Thymus (tissue), 11 donors: ENCODE data around the gene CCL3. TPM values are rescaled to one million over a fixed set of nuclear protein-coding genes. Genes with fewer than 3 reads are reported as not detected.
"Not testable (repeated sequence)": the region's sequence is repeated elsewhere in the genome, so short reads cannot be mapped to it uniquely, and the experiment has no call there.

Experiments used
- DNase-seq, 9 donors: peaks; one replicate each; pipeline ENCODE4 v3.0.0-alpha.2; 2013; ENCODE audit warnings: low spot score in 9 of 9, low read depth in 6 of 9, missing footprints in 1 of 9
- H3K27ac ChIP-seq, 2 donors: one replicate each; pipeline ENCODE4 v1.5.1; 2013; ENCODE audit warnings: control low read depth in 1 of 2, low read depth in 1 of 2, low read length in 1 of 2, mild to moderate bottlenecking in 1 of 2, moderate library complexity in 1 of 2
- H3K27me3 ChIP-seq, 2 donors: one replicate each; pipeline ENCODE4 v1.5.1; 2013; ENCODE audit warnings: low read length in 1 of 2; ENCODE audit not compliant: control insufficient read depth in 2 of 2, insufficient read depth in 1 of 2
- H3K36me3 ChIP-seq, 2 donors: one replicate each; pipeline ENCODE4 v1.5.1; 2013; ENCODE audit warnings: low read length in 1 of 2, mild to moderate bottlenecking in 1 of 2, moderate library complexity in 1 of 2; ENCODE audit not compliant: control insufficient read depth in 2 of 2, insufficient read depth in 2 of 2
- H3K4me1 ChIP-seq, 2 donors: one replicate each; pipeline ENCODE4 v1.5.1; 2013; ENCODE audit warnings: low read length in 2 of 2; ENCODE audit not compliant: control insufficient read depth in 2 of 2, insufficient read depth in 2 of 2
- H3K4me3 ChIP-seq, 2 donors: one replicate each; pipeline ENCODE4 v1.5.1; 2013; ENCODE audit warnings: low read length in 2 of 2, control low read depth in 1 of 2, mild to moderate bottlenecking in 1 of 2
- H3K9me3 ChIP-seq, 2 donors: one replicate each; pipeline ENCODE4 v1.5.1; 2013; ENCODE audit warnings: low read length in 1 of 2, mild to moderate bottlenecking in 1 of 2; ENCODE audit not compliant: control insufficient read depth in 2 of 2, insufficient read depth in 1 of 2
- WGBS: extraction: QIAGEN DNeasy Blood & Tissue Kit; methylation state at CpG from one replicate; pipeline ENCODE4 v1.1.7; 2013; 5-methylcytosine and 5-hydroxymethylcytosine counted together
- polyA plus RNA-seq: library from polyadenylated mRNA; stranded (reverse); fragments of 200-250 nt; gene quantifications from one replicate; pipeline ENCODE4 v1.2.3, GENCODE V29; 2013
- total RNA-seq: library from RNA; stranded (reverse); fragments of 120-200 nt; gene quantifications from one replicate; pipeline ENCODE4 v1.2.4, GENCODE V29; 2013
- donor health status: healthy.

CCL3 gene
- total and polyA plus RNA-seq, 2 donors: 15.9 to 38.5 TPM

- Histone ChIP-seq H3K27ac (no peak overlapping the region), H3K27me3 (peaks cover 0 to 3% of the 10 kb centered on the region in 2 donors), H3K4me1 (no peaks in the 10 kb centered on the region), H3K9me3 (peaks cover 3 to 10% of the 10 kb centered on the region in 2 donors), H3K4me3 (no peak overlapping the region), H3K36me3 (no peaks in the 10 kb centered on the region)
- 71% methylated on average over 5 of the region's 5 CpGs for WGBS
- DNase-seq: no peak
Measured at GRCh38 chr17:36130346-36130745, 40.4 kb upstream of the CCL3 start.

DNA sequence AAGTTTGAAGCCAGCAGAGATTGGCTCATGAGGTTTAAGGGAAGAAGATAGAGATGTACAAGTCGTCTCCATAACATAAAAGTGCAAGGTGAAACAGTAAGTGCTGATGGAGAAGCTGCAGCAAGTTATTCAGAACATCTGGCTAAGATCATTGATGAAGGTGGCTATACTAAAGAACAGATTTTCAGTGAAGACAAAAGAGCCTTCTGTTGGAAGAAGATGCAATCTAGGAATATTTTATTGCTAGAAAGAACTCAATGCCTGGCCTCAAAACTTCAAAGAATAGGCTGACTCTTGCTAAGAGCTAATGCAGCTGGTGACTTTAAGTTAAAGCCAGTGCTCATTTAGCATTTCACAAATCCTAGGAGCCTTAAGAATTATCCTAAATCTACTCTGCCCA, 39.7 kb upstream of the CCL3 start:
- H3K27me3 ChIP-seq: peaks cover 3% of the 10 kb centered on the region in 2 donors
- H3K9me3 ChIP-seq: peaks cover 6 to 17% of the 10 kb centered on the region in 2 donors
- H3K27ac ChIP-seq: no peak overlapping the region
- 91% methylated on average over 1 of the region's 1 CpG for WGBS
- no peak overlapping the region for H3K4me3 ChIP-seq
- H3K4me1 ChIP-seq: no peaks in the 10 kb centered on the region
- no peak for DNase-seq
- no peaks in the 10 kb centered on the region for H3K36me3 ChIP-seq

GRCh38 chr17:36128411-36128978, 38.6 kb upstream of the CCL3 start:
- no peak for DNase-seq
- Histone ChIP-seq H3K27me3 (peaks cover 3% of the 10 kb centered on the region in 2 donors), H3K27ac (no peak overlapping the region), H3K9me3 (peaks cover 6 to 17% of the 10 kb centered on the region in 2 donors), H3K4me1 (no peaks in the 10 kb centered on the region), H3K4me3 (no peak overlapping the region), H3K36me3 (no peaks in the 10 kb centered on the region)
- 92% methylated on average over 4 of the region's 4 CpGs for whole genome bisulfite sequencing

- peaks cover 6 to 17% of the 10 kb centered on the region in 2 donors for H3K9me3 ChIP-seq
- no peak for DNase-seq
- no peak overlapping the region for H3K4me3 ChIP-seq
- H3K27ac ChIP-seq: no peak overlapping the region
- H3K36me3 ChIP-seq: no peaks in the 10 kb centered on the region
- H3K4me1 ChIP-seq: no peaks in the 10 kb centered on the region
- H3K27me3 ChIP-seq: peaks cover 0 to 3% of the 10 kb centered on the region in 2 donors
- 92% methylated on average over 6 of the region's 6 CpGs for WGBS
Measured at GRCh38 chr17:36127911-36128310, 38.0 kb upstream of the CCL3 start.

DNA sequence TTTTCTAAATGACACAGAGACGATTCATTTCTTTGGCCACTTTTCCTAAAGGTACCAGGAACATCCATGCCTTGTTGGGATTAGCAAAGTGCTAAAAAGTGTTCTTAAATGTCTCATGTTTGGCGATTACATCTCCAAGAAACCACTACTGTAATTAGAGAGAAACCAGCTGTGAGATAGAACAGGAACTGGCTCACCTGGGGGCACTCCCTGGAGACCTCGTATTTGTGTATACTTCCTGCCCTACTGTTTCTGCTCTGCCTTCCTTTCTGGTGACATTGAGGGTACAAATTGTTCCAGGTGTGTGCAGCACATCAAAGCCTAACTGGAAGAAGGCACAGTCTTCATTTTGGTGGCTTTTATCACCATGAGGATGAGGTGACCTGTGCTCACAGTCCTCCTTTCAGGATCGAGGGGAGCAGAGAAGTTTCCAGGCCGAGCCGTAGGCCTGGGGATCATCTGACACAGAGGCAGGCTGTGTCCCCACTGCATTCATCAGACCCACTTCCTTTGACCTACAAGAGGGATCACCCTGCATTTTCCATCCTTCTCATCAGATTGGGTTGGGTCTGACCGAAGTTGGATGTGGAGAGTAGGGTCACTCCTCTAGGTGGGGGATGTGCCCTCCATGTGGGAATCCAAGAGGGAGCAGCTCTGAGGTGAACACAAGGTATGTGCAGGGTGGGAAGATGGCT, 37.4 kb upstream of the CCL3 start:
- Histone ChIP-seq H3K27me3 (peaks cover 0 to 3% of the 10 kb centered on the region in 2 donors), H3K9me3 (peaks cover 6 to 17% of the 10 kb centered on the region in 2 donors), H3K36me3 (no peaks in the 10 kb centered on the region), H3K27ac (no peak overlapping the region), H3K4me1 (no peaks in the 10 kb centered on the region), H3K4me3 (no peak overlapping the region)
- WGBS: 83% methylated on average over 7 of the region's 7 CpGs
- DNase-seq: no peak

DNA sequence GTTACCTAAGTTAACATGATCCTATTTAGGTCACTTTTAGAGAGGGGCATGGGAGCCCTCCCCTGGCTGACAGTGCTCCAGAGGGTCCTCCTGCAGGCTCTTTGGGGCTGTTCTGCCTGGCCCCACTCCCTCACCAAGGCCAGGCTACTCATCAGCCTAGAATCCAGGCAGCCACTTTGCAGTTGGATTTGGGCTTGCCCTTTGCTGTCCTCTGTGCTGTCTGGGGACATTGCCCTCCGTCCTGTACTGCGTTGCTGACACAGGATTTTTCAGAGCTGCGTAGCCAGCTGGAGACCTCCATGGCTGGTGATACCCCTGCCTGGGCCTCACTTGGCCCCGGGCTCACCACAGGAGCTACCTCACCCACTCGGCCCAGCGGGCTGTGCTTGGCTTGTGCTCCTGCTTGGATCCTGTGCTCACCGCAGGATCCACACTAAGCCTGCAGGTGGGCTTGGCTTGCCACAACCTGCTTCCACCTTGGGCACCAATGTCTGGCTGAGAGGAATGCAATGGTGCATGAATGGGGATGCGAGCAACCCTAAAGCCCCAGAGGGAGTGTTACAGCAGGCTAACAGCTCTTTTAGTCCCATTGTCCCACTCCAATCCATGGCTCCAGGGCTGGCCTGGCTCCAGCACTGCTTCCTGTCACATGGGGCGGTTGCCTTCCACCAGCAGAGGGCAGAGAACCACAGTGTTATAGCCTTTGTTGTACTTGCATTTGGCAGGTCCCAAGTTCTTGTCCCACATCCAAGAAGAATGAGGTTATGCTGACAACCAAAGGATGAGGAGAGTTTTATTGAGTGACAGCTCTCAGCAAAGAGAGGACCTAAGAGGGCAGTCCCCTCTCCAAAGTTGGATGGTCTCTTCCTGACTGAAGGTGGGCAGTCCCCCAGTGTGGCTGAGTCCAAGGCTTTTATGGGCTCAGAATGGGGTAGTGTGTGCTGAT, 35.2 kb upstream of the CCL3 start:
- H3K27ac ChIP-seq: no peak overlapping the region
- H3K4me3 ChIP-seq: no peak overlapping the region
- H3K27me3 ChIP-seq: peaks cover 0 to 3% of the 10 kb centered on the region in 2 donors
- no peaks in the 10 kb centered on the region for H3K36me3 ChIP-seq
- no peak for DNase-seq
- H3K9me3 ChIP-seq: peaks cover 6 to 17% of the 10 kb centered on the region in 2 donors
- WGBS: 88% methylated on average over 9 of the region's 9 CpGs
- no peaks in the 10 kb centered on the region for H3K4me1 ChIP-seq

GRCh38 chr17:36123431-36123830, 33.5 kb upstream of the CCL3 start:
- WGBS: 94% methylated on average over 2 of the region's 2 CpGs
- Histone ChIP-seq H3K4me3 (no peak overlapping the region), H3K4me1 (no peaks in the 10 kb centered on the region), H3K27me3 (peaks cover 0 to 3% of the 10 kb centered on the region in 2 donors), H3K27ac (no peak overlapping the region), H3K9me3 (peaks cover 6 to 17% of the 10 kb centered on the region in 2 donors), H3K36me3 (no peaks in the 10 kb centered on the region)
- DNase-seq: no peak

- not testable (repeated sequence) for DNase-seq, H3K27ac ChIP-seq, H3K4me1 ChIP-seq, H3K4me3 ChIP-seq, H3K27me3 ChIP-seq, H3K36me3 ChIP-seq
- peaks cover 5 to 15% of the 10 kb centered on the region in 2 donors for H3K9me3 ChIP-seq
- WGBS: 76% methylated on average over 6 of the region's 6 CpGs
Measured at GRCh38 chr17:36121099-36121498, 31.2 kb upstream of the CCL3 start.

- WGBS: 77% methylated on average over 3 of the region's 3 CpGs
- DNase-seq: no peak
- no peaks in the 10 kb centered on the region for H3K4me1 ChIP-seq
- no peaks in the 10 kb centered on the region for H3K36me3 ChIP-seq
- H3K27me3 ChIP-seq: peaks cover 0 to 3% of the 10 kb centered on the region in 2 donors
- H3K4me3 ChIP-seq: no peak overlapping the region
- H3K9me3 ChIP-seq: peaks cover 1 to 7% of the 10 kb centered on the region in 2 donors
- H3K27ac ChIP-seq: no peak overlapping the region
Measured at GRCh38 chr17:36120221-36120620, 30.3 kb upstream of the CCL3 start.
